Memory B cell (primary cell): ENCODE data around the gene LOXHD1.

Experiments
- ATAC-seq: fragments of 150-1000 bp; cut with Tn5 transposase; 2 replicates; pipeline ENCODE4 v1.10.0; 2021; ENCODE audit warnings: low read depth, mild to moderate bottlenecking, moderate library complexity
- DNase-seq, 2 donors: peaks; one replicate each; pipeline ENCODE4 v3.0.0; 2022; ENCODE audit warnings: low spot score in 2 of 2
- H3K27ac Mint-ChIP-seq: one replicate; pipeline ENCODE4 v1.8.0; 2022; ENCODE audit warnings: mild to moderate bottlenecking, moderate library complexity, mixed read lengths
- H3K27me3 Mint-ChIP-seq: one replicate; pipeline ENCODE4 v1.8.0; 2022; ENCODE audit warnings: mixed read lengths
- H3K36me3 Mint-ChIP-seq: one replicate; pipeline ENCODE4 v1.8.0; 2022; ENCODE audit warnings: mild to moderate bottlenecking, mixed read lengths
- H3K4me1 Mint-ChIP-seq: one replicate; pipeline ENCODE4 v1.8.0; 2022; ENCODE audit warnings: mixed read lengths
- H3K4me3 Mint-ChIP-seq: one replicate; pipeline ENCODE4 v1.8.0; 2022; ENCODE audit warnings: mild to moderate bottlenecking, moderate library complexity, mixed read lengths
- H3K9me3 Mint-ChIP-seq: one replicate; pipeline ENCODE4 v1.8.0; 2022; ENCODE audit warnings: mixed read lengths

The LOXHD1 gene

GRCh38 chr18:46506974-46507586 lies 149.9 kb downstream of the LOXHD1 start:
- Mint-ChIP-seq H3K27ac (no peak overlapping the region), H3K4me1 (no peaks in the 10 kb centered on the region), H3K9me3 (no peaks in the 10 kb centered on the region), H3K27me3 (peaks cover 4% of the 10 kb centered on the region), H3K36me3 (no peaks in the 10 kb centered on the region), H3K4me3 (no peak overlapping the region)
- DNase-seq = no peak
- ATAC-seq = no peak

- DNase-seq (no peak), ATAC-seq (no peak)
- Mint-ChIP-seq H3K27ac (no peak overlapping the region), H3K4me1 (no peaks in the 10 kb centered on the region), H3K27me3 (peaks cover 5% of the 10 kb centered on the region), H3K36me3 (no peaks in the 10 kb centered on the region), H3K4me3 (no peak overlapping the region), H3K9me3 (peaks cover 2% of the 10 kb centered on the region)
Observed at GRCh38 chr18:46502444-46502843, 154.6 kb downstream of the LOXHD1 start.

DNA sequence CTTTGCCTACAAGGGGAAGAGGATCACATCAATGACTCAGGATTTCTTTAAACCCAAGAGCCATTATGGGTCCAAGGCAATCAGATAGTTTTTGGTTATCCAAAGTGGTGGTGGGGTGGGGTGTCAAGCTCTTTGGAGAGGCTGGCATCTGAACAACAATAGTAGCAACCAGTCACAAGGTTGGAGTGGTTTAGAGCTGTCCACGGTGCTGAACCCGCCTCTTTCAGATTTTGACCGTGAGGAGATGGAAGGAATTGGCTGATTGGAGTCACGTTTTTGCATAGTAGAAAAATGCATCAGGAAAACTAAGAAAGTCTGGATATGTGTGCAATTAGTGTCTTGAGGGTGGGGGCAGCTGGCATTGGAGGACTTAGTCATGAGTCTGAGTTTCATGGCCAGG lies 159.9 kb downstream of the LOXHD1 start:
- Mint-ChIP-seq H3K27ac (no peak overlapping the region), H3K27me3 (peaks cover 7% of the 10 kb centered on the region), H3K4me3 (no peak overlapping the region), H3K36me3 (no peaks in the 10 kb centered on the region), H3K9me3 (peaks cover 2% of the 10 kb centered on the region), H3K4me1 (no peaks in the 10 kb centered on the region)
- ATAC-seq = no peak
- DNase-seq = no peak

GRCh38 chr18:46488471-46489213 lies 168.4 kb downstream of the LOXHD1 start:
- ATAC-seq (no peak), DNase-seq (no peak)
- Mint-ChIP-seq H3K27me3 (peaks cover 5% of the 10 kb centered on the region), H3K9me3 (peaks cover 2% of the 10 kb centered on the region), H3K4me1 (no peaks in the 10 kb centered on the region), H3K36me3 (no peaks in the 10 kb centered on the region), H3K27ac (no peak overlapping the region), H3K4me3 (no peak overlapping the region)

DNA sequence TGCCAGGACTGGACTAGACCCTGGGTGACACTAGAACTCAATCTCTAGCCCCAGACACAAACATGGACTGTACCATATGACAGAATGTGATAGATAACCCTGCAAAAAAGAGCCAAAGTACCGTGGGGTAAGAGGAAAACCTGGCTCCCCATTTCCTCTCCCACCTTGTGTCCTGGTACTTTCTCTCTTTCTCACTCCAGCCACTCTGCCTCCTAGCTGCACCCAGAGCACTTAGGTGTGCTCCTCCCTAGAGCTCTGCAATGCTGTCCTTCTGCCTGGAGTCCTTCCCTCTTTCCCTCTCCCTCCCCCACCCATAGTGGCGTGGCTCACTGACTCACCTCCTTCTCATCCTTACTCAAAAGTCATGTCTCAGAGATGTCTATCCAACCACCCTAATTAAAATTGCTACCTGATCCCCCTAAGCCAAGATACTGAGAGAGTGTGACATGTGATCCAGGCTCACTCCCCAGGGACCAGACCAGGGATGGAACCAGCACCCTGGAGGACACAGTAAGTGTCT lies 171.3 kb downstream of the LOXHD1 start:
- DNase-seq (no peak), ATAC-seq (no peak)
- no peak overlapping the region for H3K27ac Mint-ChIP-seq
- H3K27me3 Mint-ChIP-seq = peaks cover 6% of the 10 kb centered on the region
- H3K9me3 Mint-ChIP-seq = peaks cover 2% of the 10 kb centered on the region
- no peak overlapping the region for H3K4me3 Mint-ChIP-seq
- H3K4me1 Mint-ChIP-seq = no peaks in the 10 kb centered on the region
- H3K36me3 Mint-ChIP-seq = peaks cover 1% of the 10 kb centered on the region

- no peak overlapping the region for H3K4me3 Mint-ChIP-seq
Observed at GRCh38 chr18:46484971-46485370, 172.0 kb downstream of the LOXHD1 start.

DNA sequence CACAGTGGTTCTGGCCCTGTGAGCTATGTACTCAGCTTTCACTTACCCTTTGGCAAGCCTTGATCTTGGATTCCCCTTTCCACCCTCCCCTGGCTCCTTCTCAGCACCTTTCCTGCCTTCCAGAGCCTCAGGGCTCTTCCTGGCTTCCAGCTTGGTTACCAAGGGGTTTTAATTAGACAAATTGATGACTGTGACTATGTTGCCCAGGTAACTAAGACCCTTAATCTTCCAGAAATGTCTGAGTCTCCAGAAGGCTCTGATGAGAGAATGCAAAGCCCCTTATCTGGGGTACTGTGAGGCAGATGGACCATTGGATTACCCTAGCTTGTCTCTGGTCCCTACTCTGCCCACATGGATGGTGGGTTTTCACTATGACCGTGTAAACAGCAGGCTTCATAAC lies 174.2 kb downstream of the LOXHD1 start:
- peaks cover 1% of the 10 kb centered on the region for H3K36me3 Mint-ChIP-seq
- no peaks in the 10 kb centered on the region for H3K4me1 Mint-ChIP-seq
- peaks cover 12% of the 10 kb centered on the region for H3K27me3 Mint-ChIP-seq
- DNase-seq (no peak), ATAC-seq (no peak)
- H3K4me3 Mint-ChIP-seq = no peak overlapping the region
- peaks cover 2% of the 10 kb centered on the region for H3K9me3 Mint-ChIP-seq
- H3K27ac Mint-ChIP-seq = no peak overlapping the region

More at GRCh38 chr18:46484971-46485370, 172.0 kb downstream of the LOXHD1 start:
- ATAC-seq (no peak), DNase-seq (no peak)
- Mint-ChIP-seq H3K4me1 (no peaks in the 10 kb centered on the region), H3K27me3 (peaks cover 8% of the 10 kb centered on the region), H3K9me3 (peaks cover 2% of the 10 kb centered on the region), H3K36me3 (peaks cover 1% of the 10 kb centered on the region), H3K27ac (no peak overlapping the region)

- H3K9me3 Mint-ChIP-seq = peaks cover 2% of the 10 kb centered on the region
- H3K4me1 Mint-ChIP-seq = no peaks in the 10 kb centered on the region
- H3K36me3 Mint-ChIP-seq = peaks cover 1% of the 10 kb centered on the region
- H3K27me3 Mint-ChIP-seq = peaks cover 12% of the 10 kb centered on the region
- DNase-seq = no peak
- ATAC-seq = no peak
- H3K4me3 Mint-ChIP-seq = no peak overlapping the region
- H3K27ac Mint-ChIP-seq = no peak overlapping the region
Observed at GRCh38 chr18:46481847-46482245, 175.2 kb downstream of the LOXHD1 start.

DNA sequence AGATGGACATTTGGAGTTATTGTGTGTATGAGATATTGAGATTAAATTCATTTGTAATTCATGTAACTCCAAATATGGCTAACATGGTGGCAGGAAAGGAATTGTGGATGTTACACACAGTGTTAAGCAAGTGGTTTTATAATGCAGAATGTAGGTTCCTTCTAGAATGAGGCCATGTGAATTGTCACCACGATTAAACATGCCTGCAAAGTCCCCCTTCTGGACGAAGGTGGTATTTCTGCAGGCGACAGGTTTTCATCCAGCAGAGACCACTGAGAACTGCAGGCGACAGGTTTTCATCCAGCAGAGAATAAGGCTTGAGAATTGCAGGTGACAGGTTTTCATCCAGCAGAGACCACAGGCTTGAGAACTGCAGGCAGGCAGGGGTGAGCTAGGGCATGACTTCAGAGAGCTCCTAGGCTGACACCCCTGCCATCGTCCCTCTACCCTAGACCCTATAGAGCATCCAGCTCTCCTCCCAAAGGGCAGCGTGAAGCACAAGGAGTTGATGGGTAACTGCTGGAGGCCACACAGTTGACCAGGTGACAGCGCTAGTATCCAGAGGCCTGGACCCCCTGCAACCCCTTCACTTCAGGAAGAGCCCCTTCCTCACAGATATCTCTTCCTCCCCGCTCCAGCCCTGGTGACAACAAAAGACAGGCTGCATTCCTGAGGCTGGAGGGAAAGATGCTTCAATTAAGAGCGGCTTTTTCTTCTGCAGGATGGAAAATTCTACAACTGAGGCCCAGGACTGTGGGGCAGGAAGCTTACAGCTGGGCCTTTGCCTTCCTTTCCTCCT lies 175.8 kb downstream of the LOXHD1 start:
- H3K9me3 Mint-ChIP-seq = peaks cover 2% of the 10 kb centered on the region
- ATAC-seq = peak; percentile 39
- DNase-seq = peak; percentile 30 to 43
- H3K36me3 Mint-ChIP-seq = peaks cover 1% of the 10 kb centered on the region
- H3K4me1 Mint-ChIP-seq = no peaks in the 10 kb centered on the region
- no peak overlapping the region for H3K27ac Mint-ChIP-seq
- H3K4me3 Mint-ChIP-seq = no peak overlapping the region
- H3K27me3 Mint-ChIP-seq = peaks cover 12% of the 10 kb centered on the region

GRCh38 chr18:46480226-46480625 lies 176.8 kb downstream of the LOXHD1 start:
- peaks cover 15% of the 10 kb centered on the region for H3K27me3 Mint-ChIP-seq
- ATAC-seq = no peak
- peaks cover 2% of the 10 kb centered on the region for H3K9me3 Mint-ChIP-seq
- peaks cover 1% of the 10 kb centered on the region for H3K36me3 Mint-ChIP-seq
- DNase-seq = no peak
- no peaks in the 10 kb centered on the region for H3K4me1 Mint-ChIP-seq
- H3K27ac Mint-ChIP-seq = no peak overlapping the region
- H3K4me3 Mint-ChIP-seq = no peak overlapping the region

DNA sequence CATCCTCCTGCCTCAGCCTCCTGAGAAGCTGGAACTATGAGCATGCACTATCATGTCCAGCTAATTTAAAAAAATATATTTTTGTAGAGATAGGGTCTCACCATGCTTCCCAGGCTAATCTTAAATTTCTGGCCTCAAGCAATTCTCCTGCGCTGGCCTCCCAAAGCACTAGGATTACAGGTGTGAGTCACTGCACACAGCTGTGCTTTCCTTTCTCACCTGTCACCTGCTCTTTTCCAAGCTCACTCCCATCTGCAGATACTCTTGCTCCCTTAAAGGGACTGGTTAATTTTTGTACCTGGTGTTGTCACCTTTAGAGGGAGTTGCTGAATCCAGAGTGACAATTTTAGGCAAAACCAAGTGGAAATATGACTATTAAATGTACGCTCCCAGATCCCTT lies 178.2 kb downstream of the LOXHD1 start:
- Mint-ChIP-seq H3K27me3 (peaks cover 13% of the 10 kb centered on the region), H3K4me1 (no peaks in the 10 kb centered on the region), H3K9me3 (peaks cover 2% of the 10 kb centered on the region), H3K36me3 (peaks cover 1% of the 10 kb centered on the region), H3K27ac (no peak overlapping the region), H3K4me3 (no peak overlapping the region)
- ATAC-seq (no peak), DNase-seq (no peak)

GRCh38 chr18:46477425-46478011 lies 179.5 kb downstream of the LOXHD1 start:
- ATAC-seq (no peak), DNase-seq (no peak)
- peaks cover 2% of the 10 kb centered on the region for H3K9me3 Mint-ChIP-seq
- no peaks in the 10 kb centered on the region for H3K36me3 Mint-ChIP-seq
- H3K4me1 Mint-ChIP-seq = no peaks in the 10 kb centered on the region
- no peak overlapping the region for H3K4me3 Mint-ChIP-seq
- peaks cover 14% of the 10 kb centered on the region for H3K27me3 Mint-ChIP-seq
- no peak overlapping the region for H3K27ac Mint-ChIP-seq

DNA sequence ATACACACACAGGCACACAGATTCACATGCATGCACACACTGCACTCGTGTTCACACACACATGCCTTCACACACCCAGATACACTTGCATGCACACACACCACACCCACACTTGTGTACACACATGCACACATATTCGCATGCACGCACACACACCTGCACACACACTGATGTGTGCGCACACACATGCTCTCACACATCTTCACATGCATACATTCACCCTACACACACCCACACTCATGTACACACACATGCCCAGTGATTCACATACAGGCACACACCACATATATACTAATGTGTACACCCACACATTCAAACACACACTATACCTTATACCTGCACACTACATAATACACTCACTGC lies 181.6 kb downstream of the LOXHD1 start:
- Mint-ChIP-seq H3K9me3 (peaks cover 1% of the 10 kb centered on the region), H3K27ac (no peak overlapping the region), H3K27me3 (peaks cover 27% of the 10 kb centered on the region), H3K4me3 (no peak overlapping the region), H3K4me1 (no peaks in the 10 kb centered on the region), H3K36me3 (no peaks in the 10 kb centered on the region)
- DNase-seq (no peak), ATAC-seq (no peak)
